ENCODE measurements around the gene ACBD6.

DNA sequence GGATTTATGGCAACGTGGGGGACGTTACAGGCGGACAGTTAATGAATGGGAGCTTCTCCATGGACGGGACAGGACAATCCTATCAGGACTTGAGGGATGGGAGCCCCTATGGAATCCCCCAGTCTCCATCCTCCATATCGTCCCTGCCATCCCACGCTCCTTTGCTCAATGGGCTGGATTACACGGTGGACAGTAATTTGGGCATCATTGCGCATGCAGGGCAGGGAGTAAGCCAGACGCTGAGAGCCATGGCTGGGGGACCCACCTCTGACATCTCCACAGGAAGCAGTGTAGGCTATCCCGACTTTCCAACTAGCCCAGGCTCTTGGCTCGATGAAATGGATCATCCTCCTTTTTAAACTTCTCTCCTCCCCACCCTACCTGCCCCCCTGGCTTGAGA is 228.2 kb downstream of the ACBD6 start:
- TF ChIP-seq, protein P1, sequence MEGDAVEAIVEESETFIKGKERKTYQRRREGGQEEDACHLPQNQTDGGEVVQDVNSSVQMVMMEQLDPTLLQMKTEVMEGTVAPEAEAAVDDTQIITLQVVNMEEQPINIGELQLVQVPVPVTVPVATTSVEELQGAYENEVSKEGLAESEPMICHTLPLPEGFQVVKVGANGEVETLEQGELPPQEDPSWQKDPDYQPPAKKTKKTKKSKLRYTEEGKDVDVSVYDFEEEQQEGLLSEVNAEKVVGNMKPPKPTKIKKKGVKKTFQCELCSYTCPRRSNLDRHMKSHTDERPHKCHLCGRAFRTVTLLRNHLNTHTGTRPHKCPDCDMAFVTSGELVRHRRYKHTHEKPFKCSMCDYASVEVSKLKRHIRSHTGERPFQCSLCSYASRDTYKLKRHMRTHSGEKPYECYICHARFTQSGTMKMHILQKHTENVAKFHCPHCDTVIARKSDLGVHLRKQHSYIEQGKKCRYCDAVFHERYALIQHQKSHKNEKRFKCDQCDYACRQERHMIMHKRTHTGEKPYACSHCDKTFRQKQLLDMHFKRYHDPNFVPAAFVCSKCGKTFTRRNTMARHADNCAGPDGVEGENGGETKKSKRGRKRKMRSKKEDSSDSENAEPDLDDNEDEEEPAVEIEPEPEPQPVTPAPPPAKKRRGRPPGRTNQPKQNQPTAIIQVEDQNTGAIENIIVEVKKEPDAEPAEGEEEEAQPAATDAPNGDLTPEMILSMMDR (IDR thresholded peaks at IDR 0.05): no peak
- TF ChIP-seq POLR2AphosphoS5 (IDR thresholded peaks at IDR 0.05; ENCODE audit: insufficient read depth in 1 of 2, low read depth in 1 of 2) (no peak), POLR2A (IDR thresholded peaks at IDR 0.05) (no peak)

Measured in vagina (tissue), 2 donors.